AG04450 (cell line): ENCODE data around the gene CACNA1C. TPM values are rescaled to one million over a fixed set of nuclear protein-coding genes. Genes with fewer than 3 reads are reported as not detected.

Experiments
- CTCF ChIA-PET: fragments of 300-600, 350-600 bp; formaldehyde crosslinking; extraction: SDS; loops from one replicate; lab custom pipeline; 2022; ENCODE audit warnings: antibody characterized with exemption, inconsistent platforms; lab: Charles Lee
- POLR2A ChIA-PET: fragments of 350-600 bp; formaldehyde crosslinking; extraction: SDS; loops from one replicate; lab custom pipeline; 2021; ENCODE audit warnings: antibody characterized with exemption, inconsistent platforms; lab: Yijun Ruan, JAX
- DNase-seq: peaks from one replicate; pipeline ENCODE4 v3.0.0-alpha.2; 2011; ENCODE audit warnings: low read depth, low spot score
- H3K27ac ChIP-seq: one replicate; pipeline ENCODE4 v1.5.1; 2012; ENCODE audit warnings: low read depth, low read length, control low read depth
- H3K27me3 ChIP-seq: one replicate; pipeline ENCODE4 v1.6.0; 2012; ENCODE audit warnings: low read length; ENCODE audit not compliant: control insufficient read depth, insufficient read depth
- H3K4me3 ChIP-seq: 2 replicates; pipeline ENCODE4 v1.5.1; 2011; ENCODE audit warnings: mild to moderate bottlenecking, low read depth, low read length, control low read depth
- H3K9me3 ChIP-seq: 2 replicates; pipeline ENCODE4 v1.5.1; 2012; ENCODE audit warnings: low read length; ENCODE audit not compliant: control insufficient read depth, insufficient read depth
- CTCF ChIP-seq: IDR thresholded peaks from 2 replicates; pipeline ENCODE4 v1.5.1; 2011; ENCODE audit warnings: low read depth, low read length, control low read depth, inconsistent platforms
- polyA plus RNA-seq: library from polyadenylated mRNA; depleted of rRNA; stranded (reverse); fragments of >200 nt; gene quantifications from 2 replicates; pipeline ENCODE4 v1.2.3, GENCODE V29; 2011

Gene CACNA1C
- polyA plus RNA-seq, 1 experiment: 5.9 TPM

GRCh38 chr12:2265461-2266167 is 212.8 kb downstream of the CACNA1C start:
- Histone ChIP-seq H3K27ac (peak overlapping the region; percentile 92), H3K9me3 (no peaks in the 10 kb centered on the region), H3K4me3 (no peak overlapping the region), H3K27me3 (no peaks in the 10 kb centered on the region)
- DNase-seq: no peak
- ChIA-PET CTCF (interaction anchor here (0.6 to 1.4 kb wide), 3 partner anchors 19 to 317 kb away, joined by 3 to 7 read pairs (median 3); no protein-coding TSS in a partner anchor), POLR2A (interaction anchor here (0.6 to 2.3 kb wide), 7 partner anchors 10 to 209 kb away, joined by 3 to 20 read pairs (median 5); no protein-coding TSS in a partner anchor)
- no peak for TF ChIP-seq CTCF

GRCh38 chr12:2266666-2267620 is 214.2 kb downstream of the CACNA1C start:
- ChIA-PET CTCF (interaction anchor here (1.4 to 1.5 kb wide), 2 partner anchors 18 to 316 kb away, joined by 4 to 7 read pairs; no protein-coding TSS in a partner anchor), POLR2A (no interaction called here)
- Histone ChIP-seq H3K27me3 (no peaks in the 10 kb centered on the region), H3K4me3 (no peak overlapping the region), H3K27ac (peak overlapping the region; percentile 33), H3K9me3 (no peaks in the 10 kb centered on the region)
- DNase-seq: no peak
- no peak for TF ChIP-seq CTCF

GRCh38 chr12:2267703-2268470 is 215.1 kb downstream of the CACNA1C start:
- TF ChIP-seq CTCF: no peak
- DNase-seq: no peak

DNA sequence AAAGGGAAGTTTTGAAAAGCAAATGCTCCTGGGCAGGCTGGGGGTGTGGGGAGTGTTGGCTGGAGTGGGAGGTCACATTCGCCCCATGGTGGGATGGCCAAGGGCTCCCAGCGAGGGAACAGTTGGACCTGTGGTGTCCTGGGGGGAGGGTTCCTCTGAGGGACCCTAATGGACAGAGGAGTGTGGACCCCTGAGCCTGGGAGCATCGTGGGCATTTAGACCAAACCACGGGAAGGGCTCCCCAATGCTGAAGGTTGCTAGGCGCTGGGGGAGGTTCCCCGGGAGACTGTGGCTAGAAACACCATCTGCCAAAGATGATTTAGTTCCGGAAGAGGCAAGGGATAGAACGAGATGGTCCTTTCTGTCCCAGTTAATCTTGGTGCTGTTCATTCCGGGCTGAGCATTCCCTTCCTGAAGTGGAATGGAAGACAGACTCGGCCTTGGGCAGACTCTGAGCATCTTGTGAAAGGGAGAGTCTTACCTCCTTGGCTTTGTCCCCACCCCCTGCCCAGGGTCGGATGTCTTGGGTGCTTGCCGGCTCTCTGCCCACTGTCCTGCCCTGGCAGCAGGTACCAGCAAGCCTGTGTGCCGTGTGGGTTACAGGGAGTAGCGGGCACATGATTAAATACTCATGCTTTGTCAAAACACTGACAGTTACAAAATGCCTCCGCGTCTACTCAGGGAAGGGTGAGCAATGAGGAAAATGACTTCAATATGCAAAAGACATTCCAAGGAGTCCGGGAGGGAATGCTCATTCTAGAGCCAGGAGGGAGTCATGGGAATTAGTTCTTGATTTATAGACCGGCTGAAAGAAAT is 215.9 kb downstream of the CACNA1C start:
- DNase-seq: no peak
- TF ChIP-seq CTCF: no peak
- H3K4me3 ChIP-seq: no peak overlapping the region
- H3K9me3 ChIP-seq: no peaks in the 10 kb centered on the region; the same call in 1 of the 2 replicates
- no peaks in the 10 kb centered on the region for H3K27me3 ChIP-seq
- CTCF ChIA-PET: no interaction called here
- POLR2A ChIA-PET: interaction anchor here (1.0 kb wide), 1 partner anchor 14 kb away, joined by 9 read pairs; no protein-coding TSS in a partner anchor
- H3K27ac ChIP-seq: peak overlapping the region; percentile 82

More at GRCh38 chr12:2267703-2268470, 215.1 kb downstream of the CACNA1C start:
- no peaks in the 10 kb centered on the region for H3K27me3 ChIP-seq
- H3K27ac ChIP-seq: peak overlapping the region; percentile 82
- POLR2A ChIA-PET: interaction anchor here (0.6 kb wide), 1 partner anchor 259 kb away, joined by 3 read pairs; no protein-coding TSS in a partner anchor
- CTCF ChIA-PET: interaction anchor here (1.5 kb wide), 1 partner anchor 315 kb away, joined by 4 read pairs; no protein-coding TSS in a partner anchor
- H3K9me3 ChIP-seq: no peaks in the 10 kb centered on the region
- H3K4me3 ChIP-seq: no peak overlapping the region
